Measurements from ENCODE around the gene ACVR1B.

The ACVR1B gene

DNA sequence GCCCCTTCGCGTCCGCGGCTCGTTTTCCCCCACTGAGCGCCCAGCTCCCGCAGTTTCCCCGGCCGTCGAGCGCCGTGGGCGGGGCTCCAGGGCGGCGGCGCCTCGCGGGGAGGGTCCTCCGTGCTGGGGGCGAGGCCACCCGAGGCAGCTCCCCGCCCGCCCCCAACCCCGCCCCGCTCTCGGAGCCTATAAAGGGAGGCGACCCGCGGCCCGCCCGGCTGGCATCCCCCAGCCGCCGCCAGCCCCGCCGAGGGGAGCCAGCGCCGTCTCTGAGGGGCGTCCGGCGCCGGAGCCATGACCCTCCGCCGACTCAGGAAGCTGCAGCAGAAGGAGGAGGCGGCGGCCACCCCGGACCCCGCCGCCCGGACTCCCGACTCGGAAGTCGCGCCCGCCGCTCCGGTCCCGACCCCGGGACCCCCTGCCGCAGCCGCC is 55.2 kb downstream of the ACVR1B start, which contains the start of gene TAMALIN:
TAMALIN (plus strand) TSS at position 221 of the 432 bp plus-strand sequence; CDS start at position 295, 74 bp downstream.
- DNase-seq = peak in 1 of 2 experiments; percentile 14

DNA sequence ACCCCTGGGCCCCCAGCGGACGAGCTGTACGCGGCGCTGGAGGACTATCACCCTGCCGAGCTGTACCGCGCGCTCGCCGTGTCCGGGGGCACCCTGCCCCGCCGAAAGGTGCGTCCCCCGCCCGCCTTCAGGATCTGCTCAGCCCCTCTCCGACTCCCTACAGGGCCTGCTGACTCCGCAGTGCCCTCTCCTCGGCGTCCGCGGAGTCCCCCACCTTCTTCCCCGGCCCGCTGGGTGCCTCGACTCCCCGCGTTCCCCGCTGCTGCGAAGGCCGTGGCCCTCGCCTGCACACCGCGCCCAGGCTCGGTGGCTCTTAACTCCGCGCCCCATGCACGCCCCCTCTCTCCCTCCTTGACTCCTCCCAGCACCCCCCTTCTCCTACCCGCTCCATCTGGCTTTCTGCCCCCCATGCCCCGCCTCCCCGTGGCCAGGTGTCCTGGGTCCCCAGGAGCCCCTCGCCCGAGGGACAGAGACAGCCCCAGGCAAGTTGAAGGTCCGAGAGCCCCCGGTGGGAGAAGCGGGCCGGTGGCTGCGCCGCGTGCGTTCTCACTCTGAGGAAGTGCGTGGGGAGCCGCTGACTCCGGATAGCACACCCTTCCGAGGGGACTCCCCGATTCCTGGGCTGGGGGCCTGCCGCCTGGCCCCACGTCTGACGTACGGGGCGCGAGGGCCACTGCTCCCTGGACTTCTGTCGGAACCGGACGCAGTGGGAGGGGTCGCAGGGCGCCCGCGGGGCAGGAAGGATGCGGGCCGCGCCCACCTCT is 55.8 kb downstream of the ACVR1B start:
- no peak for DNase-seq

DNA sequence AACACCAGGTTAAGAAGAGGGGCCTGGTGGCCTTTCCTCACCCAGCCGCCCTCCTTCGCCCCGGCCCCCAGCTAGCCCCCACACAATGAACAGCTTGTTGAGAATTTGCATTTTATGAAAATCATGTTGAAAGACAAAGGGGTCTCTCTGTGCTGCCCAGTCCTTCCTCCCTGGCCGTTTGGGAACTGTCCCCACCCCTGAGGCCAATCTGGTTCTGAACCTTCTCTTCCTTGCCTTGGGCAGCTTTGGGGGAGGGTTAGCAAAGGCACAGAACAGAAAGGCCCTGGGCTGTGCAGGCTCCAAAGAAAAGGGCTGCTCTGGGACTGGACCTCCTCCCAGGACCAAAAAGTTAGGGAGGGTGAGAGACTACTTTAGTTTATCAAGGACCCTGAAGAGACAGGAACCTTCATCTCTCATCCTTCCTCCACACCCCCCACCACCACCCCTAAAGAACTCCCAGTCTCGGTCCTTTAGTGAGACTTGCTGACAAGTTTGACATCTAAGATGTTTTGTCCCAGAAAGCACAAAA is 56.5 kb downstream of the ACVR1B start:
- no peak for DNase-seq

DNA sequence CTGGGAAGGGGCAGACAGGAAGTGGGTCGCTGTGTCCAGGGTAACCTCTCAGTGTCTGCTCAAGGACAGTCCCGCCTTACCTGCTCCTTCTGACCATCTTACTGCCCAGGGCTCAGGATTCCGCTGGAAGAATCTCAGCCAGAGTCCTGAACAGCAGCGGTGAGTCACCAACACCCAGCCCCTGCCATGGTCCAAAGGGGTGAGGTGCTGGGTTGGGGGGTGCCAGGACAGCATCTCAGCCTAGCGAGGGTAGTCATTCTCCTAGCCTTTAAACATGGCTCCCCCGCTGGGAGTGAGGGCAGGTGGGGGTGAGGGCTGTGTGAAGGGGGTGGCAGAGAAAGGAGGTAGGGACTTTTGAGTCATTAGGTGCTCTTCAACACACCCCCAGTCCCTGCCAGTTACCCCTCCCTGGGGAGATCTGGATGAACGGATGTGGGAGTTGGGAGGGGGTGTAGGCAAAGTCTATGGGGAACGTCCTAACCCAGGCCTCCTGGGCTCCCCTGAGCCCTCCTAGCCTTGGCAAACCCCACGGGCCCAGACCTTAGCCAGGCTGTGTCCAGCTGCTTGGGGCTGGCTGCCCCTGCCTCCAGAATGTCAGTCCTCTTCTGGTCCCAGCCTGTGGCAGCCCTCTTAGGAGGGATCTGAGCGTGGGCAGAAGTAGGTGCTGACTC is 57.7 kb downstream of the ACVR1B start:
- DNase-seq = no peak

DNA sequence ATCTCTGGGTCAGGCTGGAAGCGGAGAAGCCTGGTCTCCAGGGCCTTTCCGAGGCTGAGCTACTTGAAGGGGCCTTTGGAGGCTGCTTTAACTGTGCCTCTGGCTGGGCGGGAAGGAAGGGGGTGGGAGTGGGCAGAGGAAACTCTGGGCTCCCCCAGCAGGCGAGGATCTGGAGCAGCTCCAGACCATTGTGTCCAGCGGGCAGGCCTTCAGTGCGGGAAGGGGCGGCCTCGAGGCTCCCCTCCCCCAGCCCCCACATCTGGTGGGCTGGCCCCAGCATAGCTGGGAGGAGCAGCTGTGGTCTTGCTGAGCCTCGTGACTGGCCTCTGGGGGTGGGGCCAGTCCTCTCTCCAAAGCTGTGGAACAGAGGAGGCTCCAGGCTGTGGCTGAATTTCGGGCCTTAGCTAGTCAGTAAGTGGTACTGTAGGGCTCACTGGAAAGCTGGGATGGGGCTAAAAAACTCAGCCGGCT is 58.7 kb downstream of the ACVR1B start:
- DNase-seq = peak; percentile 49 to 79

DNA sequence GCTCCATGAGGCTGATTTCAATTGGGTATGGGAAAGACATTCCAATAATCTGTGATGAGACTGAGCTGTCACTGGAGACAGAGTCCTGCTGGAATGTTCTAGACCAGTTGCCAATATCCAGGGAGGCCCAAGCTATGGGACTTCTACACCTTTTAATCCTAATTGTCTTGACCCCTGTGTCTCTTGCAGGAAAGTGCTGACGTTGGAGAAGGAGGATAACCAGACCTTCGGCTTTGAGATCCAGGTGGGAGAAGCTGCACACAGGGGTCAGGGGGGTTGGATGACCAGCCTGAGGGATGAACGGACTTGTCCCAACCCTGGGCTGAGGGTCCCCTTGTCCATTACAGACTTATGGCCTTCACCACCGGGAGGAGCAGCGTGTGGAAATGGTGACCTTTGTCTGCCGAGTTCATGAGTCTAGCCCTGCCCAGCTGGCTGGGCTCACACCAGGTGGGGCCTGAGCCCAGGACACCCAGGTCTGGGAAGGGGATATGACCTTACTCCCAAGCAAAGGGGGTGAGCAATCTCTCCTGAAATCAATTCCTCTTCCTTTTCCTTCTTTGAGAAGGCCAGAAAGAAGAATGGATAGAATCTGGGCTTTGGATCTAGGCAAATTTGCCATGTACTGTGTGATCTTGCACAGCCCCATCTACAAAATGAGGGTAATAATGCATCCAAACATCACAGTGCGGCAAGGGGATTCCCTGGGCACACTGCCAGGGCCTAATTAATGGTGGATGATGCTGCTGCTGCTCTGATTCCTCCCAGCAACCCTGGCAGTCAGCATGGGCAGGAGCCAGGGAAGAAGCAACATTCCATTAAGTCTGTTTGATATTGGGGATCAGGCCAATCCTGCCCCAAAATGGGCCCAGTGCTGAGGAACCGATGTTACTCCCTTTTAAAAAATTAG is 59.4 kb downstream of the ACVR1B start:
- no peak for DNase-seq

DNA sequence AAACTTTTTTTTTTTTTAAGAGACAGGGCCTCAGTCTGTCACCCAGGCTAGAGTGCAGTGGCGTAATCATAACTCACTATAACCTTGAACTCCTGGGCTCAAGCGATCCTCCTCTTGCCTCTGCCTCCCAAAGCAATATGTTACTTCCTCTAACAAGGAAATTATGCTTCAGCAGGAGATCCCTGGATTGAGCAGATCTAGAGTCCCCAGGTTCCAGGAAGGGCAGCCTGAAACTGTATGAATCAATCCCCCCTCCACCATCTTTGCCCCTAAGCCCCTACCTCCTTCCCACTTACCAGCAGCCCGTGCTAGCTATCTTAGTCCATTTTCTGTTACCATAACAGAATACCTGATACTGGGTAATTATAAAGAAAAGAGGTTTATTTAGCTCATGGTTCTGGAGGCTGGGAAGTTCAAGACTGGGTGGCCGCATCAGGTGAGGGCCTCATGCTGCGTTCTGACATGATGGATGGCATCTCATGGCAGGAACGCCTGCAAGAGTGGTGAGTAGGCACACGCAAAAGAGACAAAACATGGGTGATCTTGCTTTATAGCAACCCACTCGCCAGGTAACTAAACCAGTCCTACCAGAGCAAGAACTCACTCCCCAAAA is 60.2 kb downstream of the ACVR1B start:
- DNase-seq = no peak

GRCh38 chr12:52013626-52014310 is 62.3 kb downstream of the ACVR1B start:
- DNase-seq = no peak

- DNase-seq = no peak
These were observed 63.4 kb downstream of the ACVR1B start for GRCh38 chr12:52014567-52015530.

GRCh38 chr12:52015532-52016041 is 64.1 kb downstream of the ACVR1B start:
- DNase-seq = no peak

DNA sequence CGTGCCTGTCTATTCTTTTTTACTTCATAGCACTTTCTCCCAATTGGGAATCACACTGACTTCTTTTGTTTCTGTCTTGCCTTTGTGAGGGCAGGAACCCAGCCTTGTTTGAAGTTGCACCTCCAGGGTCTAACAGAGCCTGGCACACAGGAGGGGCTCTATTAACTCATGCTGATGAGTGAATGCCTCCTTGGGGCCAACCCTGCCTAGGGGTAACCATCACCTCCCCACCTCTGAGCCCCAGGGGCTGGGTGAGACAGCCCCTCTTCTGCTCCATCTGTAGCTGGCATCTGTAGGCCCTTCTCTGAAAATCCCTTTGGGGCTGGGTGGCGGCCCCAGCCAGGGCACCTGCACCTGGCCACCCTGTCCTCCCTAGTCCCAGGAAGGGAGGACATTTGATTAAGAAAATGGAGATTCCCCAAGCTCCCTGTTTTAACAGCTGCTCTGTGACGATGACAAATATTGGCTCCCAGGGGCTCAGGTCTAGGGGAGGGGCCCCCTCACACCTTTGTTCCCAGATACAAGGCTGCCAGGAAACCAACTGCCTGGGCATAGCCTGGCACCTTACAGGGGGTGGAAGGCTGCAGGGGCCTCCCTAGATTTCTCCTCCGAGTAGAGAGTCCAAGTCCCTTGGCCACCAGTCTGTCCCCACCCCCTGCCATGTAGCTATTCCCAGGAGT is 67.1 kb downstream of the ACVR1B start:
- DNase-seq = peak; percentile 76 to 78

DNA sequence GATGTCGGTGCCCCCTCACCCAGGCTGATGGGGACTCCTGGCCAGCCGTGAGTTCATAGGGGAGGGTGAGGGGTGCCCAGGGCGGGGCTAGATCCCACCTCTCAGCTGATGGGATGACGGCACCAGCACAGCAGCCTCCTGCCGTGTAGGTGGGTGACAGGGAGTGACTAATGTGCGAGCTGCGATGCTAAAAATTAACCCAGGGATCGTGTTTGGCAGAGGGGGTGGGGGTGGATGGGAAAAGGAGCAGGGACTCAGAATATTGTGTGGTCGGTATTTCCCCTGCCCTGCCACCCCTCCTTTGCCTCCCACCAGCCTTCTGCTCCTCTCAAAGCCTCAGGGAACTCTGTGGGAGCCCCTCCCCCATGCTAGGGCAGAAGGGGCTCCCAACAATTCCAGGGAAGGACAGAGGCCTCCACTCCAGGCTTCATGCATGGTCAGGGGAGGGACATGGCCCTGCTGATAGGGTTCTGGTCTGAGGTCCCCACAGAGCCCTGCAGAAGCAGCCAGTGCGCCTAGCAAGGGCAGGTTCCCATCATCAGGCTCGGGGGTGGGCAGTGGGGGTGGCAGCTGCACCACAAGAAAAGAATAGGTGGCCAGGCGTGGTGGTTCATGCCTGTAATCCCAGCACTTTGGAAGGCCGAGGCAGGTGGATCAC is 67.7 kb downstream of the ACVR1B start:
- peak in 1 of 2 experiments; percentile 70 for DNase-seq

GRCh38 chr12:52020539-52021336 is 69.2 kb downstream of the ACVR1B start:
- peak; percentile 56 to 74 for DNase-seq

- DNase-seq = peak in 1 of 2 experiments; percentile 62
These were observed 71.3 kb downstream of the ACVR1B start for GRCh38 chr12:52022841-52023181.

DNA sequence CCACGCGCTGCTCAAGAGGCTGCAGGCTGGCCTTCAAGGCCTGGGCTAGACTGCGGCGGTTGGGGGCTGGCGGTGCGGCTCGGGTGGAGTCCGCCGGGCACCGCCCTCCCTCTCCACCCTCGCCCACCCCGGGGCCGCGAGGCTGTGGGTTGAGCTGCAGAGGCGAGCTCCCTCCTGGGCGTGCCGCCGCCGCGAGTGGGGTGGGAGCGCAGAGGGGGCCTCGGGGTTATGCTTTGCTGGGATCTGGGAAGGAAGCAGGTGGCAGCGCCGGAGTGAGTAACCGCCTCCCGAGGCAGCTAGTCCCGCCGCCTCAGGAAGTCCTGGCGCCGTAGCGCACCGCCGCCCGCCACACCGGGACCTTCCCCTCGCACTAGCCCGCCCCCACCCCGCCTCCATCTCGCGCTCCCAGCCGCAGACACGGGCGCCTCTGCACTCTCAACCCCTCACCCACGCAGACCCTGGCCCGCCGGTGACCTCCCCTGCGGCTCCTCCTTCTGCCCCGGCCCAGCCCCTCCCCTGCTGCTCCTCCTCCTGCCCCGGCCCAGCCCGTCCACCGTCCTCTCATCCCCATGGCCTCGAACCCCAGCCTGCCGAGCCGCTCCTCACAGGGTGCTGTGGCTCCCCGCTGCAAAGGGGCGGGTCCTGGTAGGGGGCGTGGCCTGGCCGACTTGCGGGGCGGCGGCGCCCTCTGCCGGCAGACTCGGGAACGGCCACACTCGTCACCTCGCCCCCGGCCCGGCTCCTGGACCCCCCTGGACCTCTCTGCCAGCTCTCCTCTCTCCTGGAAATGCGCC is 71.9 kb downstream of the ACVR1B start:
- DNase-seq = peak; percentile 64 to 71

DNA sequence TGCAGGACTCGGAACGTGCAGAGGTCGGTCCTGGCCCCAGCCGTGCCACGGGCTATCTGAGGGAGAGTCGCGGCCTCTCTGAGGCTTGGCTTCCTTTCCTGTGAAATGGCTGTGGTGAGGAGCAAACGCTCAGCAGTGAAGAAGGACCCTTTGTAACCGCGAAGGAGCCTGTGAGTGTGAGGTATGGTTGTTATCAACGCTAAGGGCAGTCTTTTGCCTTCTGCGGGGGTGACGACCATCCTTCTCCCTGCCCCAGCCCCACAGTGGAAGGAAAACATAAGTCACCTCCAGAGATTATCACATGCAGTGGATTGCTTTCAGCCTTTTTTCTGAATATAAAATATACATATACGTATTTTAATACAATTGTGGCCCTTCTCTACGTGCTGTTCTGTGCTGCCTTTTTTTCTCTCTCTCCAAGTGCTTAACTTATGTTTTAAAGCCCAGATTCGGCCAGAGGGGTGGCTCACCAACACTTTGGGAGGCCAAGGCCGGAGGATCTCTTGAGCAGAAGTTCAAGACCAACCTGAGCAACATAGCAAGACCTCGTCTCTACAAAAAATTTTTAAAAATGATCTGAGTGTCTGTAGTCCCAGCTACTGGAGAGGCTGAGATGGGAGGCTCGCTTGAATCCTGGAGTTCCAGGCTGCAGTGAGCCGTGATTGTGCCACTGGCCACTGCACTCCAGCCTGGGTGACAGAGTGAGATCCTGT is 72.6 kb downstream of the ACVR1B start:
- DNase-seq = no peak

- DNase-seq = no peak
These were observed 73.3 kb downstream of the ACVR1B start for GRCh38 chr12:52024845-52025230.

All from SHP77 (cell line).